ENCODE results near the gene ATP9A.

GRCh38 chr20:51554538-51555165, 213.5 kb downstream of the ATP9A start:
- TF ChIP-seq RAD21 (IDR thresholded peaks at IDR 0.05 in 1 of 2, conservative IDR thresholded peaks at IDR 0.05 in 1 of 2; ENCODE audit: low read depth in 2 of 2, low read length in 2 of 2) (no peak), CEBPB (IDR thresholded peaks at IDR 0.05; ENCODE audit: low read depth, low read length) (no peak), EGR1 (IDR thresholded peaks at IDR 0.05; ENCODE audit: borderline replicate concordance, low read depth, low read length) (no peak), CHD2 (IDR thresholded peaks at IDR 0.05; ENCODE audit: low read length) (no peak), SUZ12 (IDR thresholded peaks at IDR 0.05; ENCODE audit: low read length) (no peak), JUND (IDR thresholded peaks at IDR 0.05; ENCODE audit: low read length) (no peak), TAF1 (IDR thresholded peaks at IDR 0.05; ENCODE audit: low read depth, low read length) (no peak), EZH2 (IDR thresholded peaks at IDR 0.05; ENCODE audit: low read depth, low read length, severe bottlenecking) (no peak), GTF2F1 (IDR thresholded peaks at IDR 0.05; ENCODE audit: borderline replicate concordance, low read depth, low read length) (no peak), BCL11A (IDR thresholded peaks at IDR 0.05; ENCODE audit: low read depth in 2 of 2, low read length in 2 of 2) (no peak), POLR2A (IDR thresholded peaks at IDR 0.05; ENCODE audit: control extremely low read depth in 1 of 2, low read depth in 2 of 2, low read length in 2 of 2) (no peak)
- TF ChIP-seq, protein P1, sequence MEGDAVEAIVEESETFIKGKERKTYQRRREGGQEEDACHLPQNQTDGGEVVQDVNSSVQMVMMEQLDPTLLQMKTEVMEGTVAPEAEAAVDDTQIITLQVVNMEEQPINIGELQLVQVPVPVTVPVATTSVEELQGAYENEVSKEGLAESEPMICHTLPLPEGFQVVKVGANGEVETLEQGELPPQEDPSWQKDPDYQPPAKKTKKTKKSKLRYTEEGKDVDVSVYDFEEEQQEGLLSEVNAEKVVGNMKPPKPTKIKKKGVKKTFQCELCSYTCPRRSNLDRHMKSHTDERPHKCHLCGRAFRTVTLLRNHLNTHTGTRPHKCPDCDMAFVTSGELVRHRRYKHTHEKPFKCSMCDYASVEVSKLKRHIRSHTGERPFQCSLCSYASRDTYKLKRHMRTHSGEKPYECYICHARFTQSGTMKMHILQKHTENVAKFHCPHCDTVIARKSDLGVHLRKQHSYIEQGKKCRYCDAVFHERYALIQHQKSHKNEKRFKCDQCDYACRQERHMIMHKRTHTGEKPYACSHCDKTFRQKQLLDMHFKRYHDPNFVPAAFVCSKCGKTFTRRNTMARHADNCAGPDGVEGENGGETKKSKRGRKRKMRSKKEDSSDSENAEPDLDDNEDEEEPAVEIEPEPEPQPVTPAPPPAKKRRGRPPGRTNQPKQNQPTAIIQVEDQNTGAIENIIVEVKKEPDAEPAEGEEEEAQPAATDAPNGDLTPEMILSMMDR (IDR thresholded peaks at IDR 0.05; ENCODE audit: control extremely low read depth in 1 of 3, insufficient read depth in 1 of 3, low read depth in 1 of 3, low read length in 3 of 3): no peak

All from H1 (cell line).